Measurements from ENCODE around the gene DNAH12.

DNA sequence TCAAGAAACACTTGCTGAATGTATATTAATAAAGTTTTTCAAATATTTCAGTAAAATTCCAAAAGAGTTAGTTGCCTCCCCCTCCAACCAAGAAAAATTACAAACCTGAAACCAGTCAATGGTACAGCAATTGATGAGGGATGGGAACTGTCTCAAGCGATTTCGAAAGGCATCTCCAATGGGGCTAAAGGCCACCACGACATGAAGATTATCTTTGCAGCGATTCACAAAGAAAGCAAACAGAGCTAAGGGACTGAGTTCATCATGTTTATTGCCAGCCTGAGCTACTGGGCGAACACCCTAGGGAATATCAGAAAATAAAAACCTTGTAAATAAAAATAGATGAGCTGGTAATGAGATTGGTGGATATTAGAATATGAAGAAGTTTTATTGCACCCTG, 152.4 kb downstream of the DNAH12 start:
- no peak for TF ChIP-seq ETV5 (CRISPR knock-in tag; IDR thresholded peaks at IDR 0.05; ENCODE audit: borderline replicate concordance)
- TF ChIP-seq ZSCAN12 (CRISPR knock-in tag; IDR thresholded peaks at IDR 0.05) = no peak
- TF ChIP-seq NR1H2 (CRISPR knock-in tag; IDR thresholded peaks at IDR 0.05; ENCODE audit: borderline replicate concordance, low read depth) = no peak
- TF ChIP-seq KLF13 (CRISPR knock-in tag; IDR thresholded peaks at IDR 0.05) = no peak
- no peak for TF ChIP-seq GABPA (IDR thresholded peaks at IDR 0.05; ENCODE audit: low read depth, low read length)
- TF ChIP-seq GABPA (CRISPR knock-in tag; IDR thresholded peaks at IDR 0.05; ENCODE audit: low read depth) = no peak
- no peak for TF ChIP-seq SP1 (IDR thresholded peaks at IDR 0.05)
- TF ChIP-seq SP1 (CRISPR knock-in tag; IDR thresholded peaks at IDR 0.05) = no peak
- TF ChIP-seq ZNF879 (CRISPR knock-in tag; IDR thresholded peaks at IDR 0.05) = no peak

All from HepG2 (cell line).